ENCODE data around the gene RORB. TPM values are rescaled to one million over a fixed set of nuclear protein-coding genes. Genes with fewer than 3 reads are reported as not detected.

Gene RORB
- total and polyA plus RNA-seq, 12 donors, result 0.20 to 5.0 (median 2.6) TPM

- 92 to 93% methylated on average over 4 of the region's 4 CpGs for WGBS, 2 donors
These were observed 239.5 kb downstream of the RORB start for GRCh38 chr9:74736646-74737045.

GRCh38 chr9:74742191-74742790 lies 245.2 kb downstream of the RORB start:
- Histone ChIP-seq H3K27ac (no peak overlapping the region), H3K9me3 (no peaks in the 10 kb centered on the region), H3K36me3 (no peaks in the 10 kb centered on the region), H3K4me3 (no peak overlapping the region), H3K27me3 (peaks cover 0 to 17% (median 8%) of the 10 kb centered on the region in 7 donors), H3K4me1 (no peaks in the 10 kb centered on the region)
- no peak for DNase-seq
- ATAC-seq, result no peak
- intact Hi-C loops (cut with DNase I), result loop anchor here in 2 of 10 donors (5.0 to 10.0 kb wide), 2 partner anchors 1537 to 1540 kb away; no protein-coding TSS in a partner anchor
- 96 to 98% methylated on average over 1 of the region's 1 CpG for WGBS, 2 donors
- no peak for TF ChIP-seq CTCF (IDR thresholded peaks at IDR 0.05)

More at GRCh38 chr9:74736646-74737045, 239.5 kb downstream of the RORB start:
- Histone ChIP-seq H3K9me3 (no peaks in the 10 kb centered on the region), H3K27me3 (peaks cover 0 to 8% (median 0%) of the 10 kb centered on the region in 7 donors), H3K36me3 (no peaks in the 10 kb centered on the region), H3K27ac (no peak overlapping the region), H3K4me1 (no peaks in the 10 kb centered on the region), H3K4me3 (no peak overlapping the region)
- intact Hi-C loops (cut with DNase I), result no loop called here
- no peak for TF ChIP-seq CTCF (IDR thresholded peaks at IDR 0.05)
- DNase-seq, result no peak
- no peak for ATAC-seq

All from heart right ventricle (tissue), 16 donors.